Sigmoid colon (tissue), 4 donors: Measurements from ENCODE around the gene DAAM1.

Experiments
- CTCF ChIP-seq, 4 experiments: fragments of 450-650 bp in 3 of 4; fragments of 200-600 bp in 1 of 4; IDR thresholded peaks; one replicate each; pipeline ENCODE4 v1.5.1; 2016 to 2019; ENCODE audit warnings: antibody characterized with exemption in 4 of 4, mild to moderate bottlenecking in 3 of 4, moderate library complexity in 2 of 4
- POLR2A ChIP-seq, 2 donors: fragments of 450-650 bp; IDR thresholded peaks; one replicate each; pipeline ENCODE4 v1.6.1; 2016; ENCODE audit warnings: antibody characterized with exemption in 2 of 2, mild to moderate bottlenecking in 2 of 2, moderate library complexity in 2 of 2
- POLR2AphosphoS5 ChIP-seq, 4 donors: sonication (generic); formaldehyde crosslinking; IDR thresholded peaks; one replicate each; pipeline ENCODE4 v1.6.1; 2017; ENCODE audit warnings: antibody characterized with exemption in 4 of 4

- TF ChIP-seq POLR2A (IDR thresholded peaks at IDR 0.05) (no peak), CTCF (IDR thresholded peaks at IDR 0.05) (no peak), POLR2AphosphoS5 (IDR thresholded peaks at IDR 0.05) (no peak)
Measured at GRCh38 chr14:59280961-59281360, 92.5 kb downstream of the DAAM1 start.
